Measurements from ENCODE around the gene KLHDC8B.

- TF ChIP-seq, protein P1, sequence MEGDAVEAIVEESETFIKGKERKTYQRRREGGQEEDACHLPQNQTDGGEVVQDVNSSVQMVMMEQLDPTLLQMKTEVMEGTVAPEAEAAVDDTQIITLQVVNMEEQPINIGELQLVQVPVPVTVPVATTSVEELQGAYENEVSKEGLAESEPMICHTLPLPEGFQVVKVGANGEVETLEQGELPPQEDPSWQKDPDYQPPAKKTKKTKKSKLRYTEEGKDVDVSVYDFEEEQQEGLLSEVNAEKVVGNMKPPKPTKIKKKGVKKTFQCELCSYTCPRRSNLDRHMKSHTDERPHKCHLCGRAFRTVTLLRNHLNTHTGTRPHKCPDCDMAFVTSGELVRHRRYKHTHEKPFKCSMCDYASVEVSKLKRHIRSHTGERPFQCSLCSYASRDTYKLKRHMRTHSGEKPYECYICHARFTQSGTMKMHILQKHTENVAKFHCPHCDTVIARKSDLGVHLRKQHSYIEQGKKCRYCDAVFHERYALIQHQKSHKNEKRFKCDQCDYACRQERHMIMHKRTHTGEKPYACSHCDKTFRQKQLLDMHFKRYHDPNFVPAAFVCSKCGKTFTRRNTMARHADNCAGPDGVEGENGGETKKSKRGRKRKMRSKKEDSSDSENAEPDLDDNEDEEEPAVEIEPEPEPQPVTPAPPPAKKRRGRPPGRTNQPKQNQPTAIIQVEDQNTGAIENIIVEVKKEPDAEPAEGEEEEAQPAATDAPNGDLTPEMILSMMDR (IDR thresholded peaks at IDR 0.05), result no peak
- no peak for TF ChIP-seq POLR2A (IDR thresholded peaks at IDR 0.05)
These were observed 31.3 kb upstream of the KLHDC8B start for GRCh38 chr3:49140080-49140479.

Measured in testis (tissue), 2 donors.